ENCODE data around the gene RAD17. TPM values are rescaled to one million over a fixed set of nuclear protein-coding genes. Genes with fewer than 3 reads are reported as not detected.
"Not testable (repeated sequence)": the region's sequence is repeated elsewhere in the genome, so short reads cannot be mapped to it uniquely, and the experiment has no call there.

The RAD17 gene
- polyA plus RNA-seq, 4 donors: 30.6 to 44.6 (median 38.2) TPM

DNA sequence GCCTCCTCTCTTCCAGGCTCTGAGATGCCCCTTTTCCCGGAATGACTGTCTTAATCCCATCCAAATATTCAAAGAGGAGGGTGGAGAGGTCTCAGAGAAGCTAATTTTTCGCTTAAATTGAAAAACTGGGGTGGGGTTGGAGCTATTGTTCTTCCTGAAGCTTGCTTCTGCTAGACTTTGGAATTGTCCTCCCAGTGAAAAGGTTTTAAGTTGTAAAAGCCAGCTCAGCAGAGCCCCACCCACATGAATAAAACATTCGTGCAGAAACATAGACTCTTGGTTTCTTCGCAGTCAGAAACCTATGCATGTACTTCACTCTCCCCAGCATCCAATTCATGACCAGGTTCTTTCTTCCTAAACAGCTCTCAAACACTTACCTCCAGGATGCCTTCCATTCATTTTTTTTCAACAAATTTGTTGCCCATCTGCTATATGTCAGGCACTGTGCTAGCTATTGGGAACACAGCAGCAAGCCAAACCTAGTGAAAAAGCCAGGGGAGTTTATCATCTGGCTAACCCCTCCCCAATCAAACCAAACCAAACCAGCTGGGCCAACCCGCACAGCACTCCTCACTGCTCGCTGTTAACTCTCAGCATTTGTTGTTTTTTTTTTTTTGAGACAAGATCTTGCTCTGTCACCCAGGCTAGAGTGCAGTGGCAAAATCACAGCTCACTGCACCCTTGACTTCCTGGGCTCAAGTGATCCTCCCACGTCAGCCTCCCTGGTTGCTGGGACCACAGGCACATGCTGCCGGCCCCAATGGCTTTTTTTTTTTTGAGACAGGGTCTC is 85.0 kb downstream of the RAD17 start:
- no peak for DNase-seq (ENCODE audit: low read depth in 4 of 4, low spot score in 3 of 4)

DNA sequence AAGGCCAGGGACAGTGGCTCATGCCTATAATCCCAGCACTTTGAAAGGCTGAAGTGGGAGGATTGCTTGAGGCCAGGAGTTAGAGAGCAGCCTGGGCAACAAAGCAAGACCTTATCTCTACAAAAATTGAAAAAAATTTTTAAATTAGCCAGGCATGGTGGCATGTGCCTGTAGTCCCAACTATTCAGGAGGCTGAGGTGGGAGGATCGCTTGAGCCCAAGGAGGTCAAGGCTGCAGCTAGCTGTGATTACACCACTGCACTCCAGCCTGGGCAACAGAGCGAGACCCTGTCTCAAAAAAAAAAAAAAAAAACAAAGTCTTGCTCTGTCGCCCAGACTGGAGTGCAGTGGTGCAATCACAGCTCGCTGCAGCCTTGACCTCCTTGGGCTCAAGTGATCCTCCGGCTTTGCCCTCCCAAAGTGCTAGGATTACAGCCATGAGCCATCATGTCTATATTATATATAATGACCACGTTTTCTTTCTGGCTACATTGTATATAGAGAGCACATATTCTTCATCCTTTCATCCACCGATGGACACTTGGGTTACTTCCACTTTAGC is 85.9 kb downstream of the RAD17 start:
- DNase-seq (ENCODE audit: low read depth in 4 of 4, low spot score in 3 of 4): not testable (repeated sequence)

DNA sequence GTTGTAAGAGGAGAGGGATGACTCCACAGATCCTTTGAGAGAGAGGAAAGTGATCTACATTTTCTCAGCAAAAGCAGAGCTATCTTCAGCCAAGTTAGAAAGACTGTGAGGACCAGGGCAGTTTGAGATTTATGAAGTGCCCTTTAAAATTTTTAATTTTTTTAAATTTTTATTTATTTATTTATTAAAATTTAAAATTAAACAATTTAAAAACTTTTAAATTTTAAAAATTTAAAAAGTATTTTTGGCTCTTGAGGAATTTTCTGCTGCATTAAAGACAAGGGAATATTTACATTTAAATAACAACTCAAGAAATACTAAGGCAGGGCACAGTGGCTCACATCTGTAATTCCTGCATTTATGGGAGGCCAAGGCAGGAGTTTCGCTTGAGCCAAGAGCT is 92.6 kb downstream of the RAD17 start:
- no peak for DNase-seq (ENCODE audit: low read depth in 4 of 4, low spot score in 3 of 4)

Other genes starting within 250 kb of the RAD17 start
- gene CCNB1, start 202.7 kb upstream of the RAD17 start, polyA plus RNA-seq (ENCODE audit: insufficient read length in 4 of 4): 10 to 100 TPM; 72.0 to 96.2 (median 93.6) TPM
- 10 to 100 TPM; 20.7 to 33.7 (median 25.3) TPM for gene CENPH, start 180.2 kb upstream of the RAD17 start, polyA plus RNA-seq (ENCODE audit: insufficient read length in 4 of 4)
- 10 to 100 TPM; 25.7 to 46.3 (median 41.9) TPM for gene CDK7, start 134.9 kb upstream of the RAD17 start, polyA plus RNA-seq (ENCODE audit: insufficient read length in 4 of 4)
- gene CCDC125, start 37.0 kb upstream of the RAD17 start, polyA plus RNA-seq (ENCODE audit: insufficient read length in 4 of 4): 10 to 100 TPM in 3 of 4 donors, 1 to 10 TPM in 1; 9.8 to 15.7 (median 10.9) TPM
- 10 to 100 TPM; 63.5 to 85.3 (median 75.6) TPM for gene AK6, start 298 bp upstream of the RAD17 start, polyA plus RNA-seq (ENCODE audit: insufficient read length in 4 of 4)
- gene TAF9, start 298 bp upstream of the RAD17 start, polyA plus RNA-seq (ENCODE audit: insufficient read length in 4 of 4): 10 to 100 TPM; 50.9 to 61.9 (median 57.5) TPM
- gene MARVELD2, start 45.3 kb downstream of the RAD17 start, polyA plus RNA-seq (ENCODE audit: insufficient read length in 4 of 4): 10 to 100 TPM in 3 of 4 donors, 1 to 10 TPM in 1; 2.0 to 29.5 (median 26.7) TPM
- 10 to 100 TPM in 3 of 4 donors, 1 to 10 TPM in 1; 6.4 to 44.2 (median 41.2) TPM for gene OCLN, start 123.0 kb downstream of the RAD17 start, polyA plus RNA-seq (ENCODE audit: insufficient read length in 4 of 4)
- gene GTF2H2C, start 190.4 kb downstream of the RAD17 start, polyA plus RNA-seq (ENCODE audit: insufficient read length in 4 of 4): 10 to 100 TPM; 28.3 to 62.9 (median 38.8) TPM